SK-N-SH (cell line): Measurements from ENCODE around the gene PRKCQ. TPM values are rescaled to one million over a fixed set of nuclear protein-coding genes. Genes with fewer than 3 reads are reported as not detected.

ENCODE experiments used
- CTCF ChIA-PET: fragments of 300-600, 350-600 bp; formaldehyde crosslinking; extraction: SDS; loops from one replicate; lab custom pipeline; 2021; lab: Yijun Ruan, JAX
- POLR2A ChIA-PET: fragments of 350-600 bp; sonication (Branson Sonifier 250); formaldehyde crosslinking; extraction: SDS; loops from one replicate; lab custom pipeline; 2020; ENCODE audit warnings: antibody characterized with exemption, inconsistent platforms; lab: Yijun Ruan, JAX
- DNase-seq: peaks from one replicate; pipeline ENCODE4 v3.0.0; 2012
- H2AFZ ChIP-seq: fragments of 200-600 bp; sonication (generic); 2 replicates; pipeline ENCODE4 v1.8.1; 2016; ENCODE audit warnings: antibody characterized with exemption, mild to moderate bottlenecking, low read depth
- H3F3A ChIP-seq: fragments of 200-600 bp; sonication (generic); replicated peaks from 2 replicates; pipeline ENCODE3; 2016; ENCODE audit warnings: antibody characterized with exemption, mild to moderate bottlenecking; ENCODE audit not compliant: insufficient read depth
- H3K27ac ChIP-seq, 2 experiments: fragments of 200-500 bp in 1 of 2; fragments of 200-600 bp in 1 of 2; sonication (Bioruptor generic) in 1 of 2; sonication (generic), shearing (Covaris generic) in 1 of 2; 2 replicates each; pipeline versions ENCODE4 v1.5.1 to v1.6.1; 2014 to 2016; ENCODE audit warnings: low read depth in 2 of 2, inconsistent platforms in 1 of 2, low read length in 1 of 2, mild to moderate bottlenecking in 1 of 2, mixed read lengths in 1 of 2
- H3K27me3 ChIP-seq: fragments of 200-600 bp; sonication (generic), shearing (Covaris generic); 2 replicates; pipeline ENCODE4 v1.6.1; 2016; ENCODE audit warnings: mixed run types; ENCODE audit not compliant: insufficient read depth
- H3K36me3 ChIP-seq, 2 experiments: fragments of 200-500 bp in 1 of 2; fragments of 200-600 bp in 1 of 2; sonication (Bioruptor generic) in 1 of 2; sonication (generic) in 1 of 2; replicated peaks in 1 of 2; 2 replicates each; pipeline versions ENCODE3 to v1.5.1; 2014 to 2016; ENCODE audit warnings: low read length in 1 of 2, mild to moderate bottlenecking in 1 of 2; ENCODE audit not compliant: insufficient read depth in 2 of 2, control insufficient read depth in 1 of 2
- H3K4me1 ChIP-seq, 2 experiments: fragments of 200-500 bp in 1 of 2; fragments of 200-600 bp in 1 of 2; sonication (Bioruptor generic) in 1 of 2; sonication (generic), shearing (Covaris generic) in 1 of 2; 2 replicates each; pipeline versions ENCODE4 v1.5.1 to v1.6.1; 2014 to 2016; ENCODE audit warnings: low read depth in 1 of 2, low read length in 1 of 2, mixed run types in 1 of 2; ENCODE audit not compliant: insufficient read depth in 2 of 2, control insufficient read depth in 1 of 2
- H3K4me2 ChIP-seq: fragments of 200-600 bp; sonication (generic), shearing (Covaris generic); 2 replicates; pipeline ENCODE4 v1.6.1; 2017; ENCODE audit warnings: mixed run types
- H3K4me3 ChIP-seq, 2 experiments: fragments of 200-500 bp in 1 of 2; fragments of 200-600 bp in 1 of 2; sonication (Bioruptor generic) in 1 of 2; sonication (generic), shearing (Covaris generic) in 1 of 2; 2 replicates each; pipeline versions ENCODE4 v1.5.1 to v1.8.1; 2014 to 2016; ENCODE audit warnings: low read depth in 2 of 2, inconsistent platforms in 1 of 2, low read length in 1 of 2, mild to moderate bottlenecking in 1 of 2, mixed read lengths in 1 of 2, moderate library complexity in 1 of 2
- H3K79me2 ChIP-seq: fragments of 200-600 bp; sonication (generic); 2 replicates; pipeline ENCODE4 v1.8.1; 2017; ENCODE audit warnings: mild to moderate bottlenecking; ENCODE audit not compliant: insufficient read depth
- H3K9ac ChIP-seq: fragments of 200-600 bp; sonication (generic); 2 replicates; pipeline ENCODE4 v1.6.1; 2017; ENCODE audit warnings: mixed run types
- H3K9me2 ChIP-seq: fragments of 200-600 bp; sonication (generic); 2 replicates; pipeline ENCODE4 v1.6.1; 2017; ENCODE audit warnings: mixed run types
- H3K9me3 ChIP-seq: fragments of 200-600 bp; sonication (generic); 2 replicates; pipeline ENCODE4 v1.6.1; 2017; ENCODE audit warnings: mixed run types, mild to moderate bottlenecking, moderate library complexity
- H4K20me1 ChIP-seq: fragments of 200-600 bp; sonication (generic); 2 replicates; pipeline ENCODE4 v1.6.1; 2017; ENCODE audit warnings: mild to moderate bottlenecking, mixed run types; ENCODE audit not compliant: insufficient read depth
- CHD2 ChIP-seq: fragments of 150-350 bp; IDR thresholded peaks from 2 replicates; pipeline ENCODE4 v1.6.1; 2018; ENCODE audit warnings: low read length; ENCODE audit not compliant: partially characterized antibody
- CTCF ChIP-seq: fragments of 200-600 bp; sonication (generic); IDR thresholded peaks from 2 replicates; pipeline ENCODE4 v1.6.1; 2017; ENCODE audit warnings: antibody characterized with exemption, mild to moderate bottlenecking, moderate library complexity
- EZH2phosphoT487 ChIP-seq: fragments of 200-600 bp; sonication (generic); IDR thresholded peaks from 2 replicates; pipeline ENCODE4 v1.6.1; 2017; ENCODE audit warnings: low read depth, mixed run types, mild to moderate bottlenecking, antibody characterized with exemption, moderate library complexity, borderline replicate concordance
- FOSL2 ChIP-seq: IDR thresholded peaks from 2 replicates; pipeline ENCODE4 v1.4.0; 2012; ENCODE audit warnings: low read depth, mild to moderate bottlenecking, moderate library complexity, borderline replicate concordance
- SMC3 ChIP-seq: IDR thresholded peaks from 2 replicates; pipeline ENCODE4 v1.6.1; 2012; ENCODE audit warnings: low read depth, low read length, improper control_type of control experiment
- TCF12 ChIP-seq: IDR thresholded peaks from 2 replicates; pipeline ENCODE4 v1.4.0; 2012
- WGBS: methylation state at CpG from one replicate; pipeline ENCODE4 v1.1.6; 2017; ENCODE audit warnings: low lambda C conversion rate; 5-methylcytosine and 5-hydroxymethylcytosine counted together
- polyA plus RNA-seq, 3 experiments: library from polyadenylated mRNA; depleted of rRNA; stranded (reverse); fragments of >200 nt; gene quantifications; 2 replicates each; pipeline ENCODE4 v1.2.3, GENCODE V29; 2012
- TF ChIP-seq, protein P1 (sequence below): IDR thresholded peaks from 2 replicates; pipeline ENCODE4 v1.6.1; 2012; ENCODE audit warnings: mild to moderate bottlenecking, low read depth, low read length, moderate library complexity

Gene PRKCQ
- polyA plus RNA-seq, 1 of the 3 experiments (the other 2 are of a cell fraction), result 0.18 TPM

- TF ChIP-seq CTCF, result no peak
Measured at GRCh38 chr10:6486309-6486708, 93.8 kb downstream of the PRKCQ start (continued).

DNA sequence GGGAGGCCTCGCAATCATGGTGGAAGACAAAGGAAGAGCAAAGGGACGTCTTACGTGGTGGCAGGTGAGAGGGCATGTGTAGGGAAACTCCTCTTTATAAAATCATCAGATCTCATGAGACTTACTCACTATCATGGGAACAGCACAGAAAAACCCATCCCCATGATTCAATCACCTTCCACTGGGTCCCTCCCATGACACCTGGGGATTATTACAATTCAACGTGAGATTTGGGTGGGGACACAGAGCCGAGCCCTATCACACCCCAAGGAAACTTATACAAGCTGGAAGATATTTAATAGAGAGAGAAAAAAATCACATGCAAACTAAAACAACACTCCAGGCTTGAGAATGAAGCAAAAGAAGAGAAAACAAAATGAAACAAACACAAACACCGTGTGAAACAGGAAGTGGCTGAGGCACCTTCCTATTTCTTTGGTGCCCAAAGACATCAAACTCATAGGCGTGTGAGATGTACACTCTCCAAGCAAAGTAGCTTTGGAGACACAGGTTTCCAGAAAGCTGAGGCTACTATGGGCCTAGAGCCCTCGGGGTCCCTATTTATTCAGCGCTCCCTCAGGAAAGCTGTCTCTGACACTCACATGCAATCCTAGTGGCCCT lies 97.2 kb downstream of the PRKCQ start:
- no peaks in the 10 kb centered on the region for H3K79me2 ChIP-seq
- H3K36me3 ChIP-seq, result no peaks in the 10 kb centered on the region
- WGBS, result 53% methylated on average over 9 of the region's 9 CpGs
- no peak overlapping the region for H2AFZ ChIP-seq
- no peak overlapping the region for H3K4me2 ChIP-seq
- H3K9me3 ChIP-seq, result no peaks in the 10 kb centered on the region
- H3K4me3 ChIP-seq, result no peak overlapping the region
- H3F3A ChIP-seq, result no peaks in the 10 kb centered on the region
- POLR2A ChIA-PET, result no interaction called here
- TF ChIP-seq, protein P1, sequence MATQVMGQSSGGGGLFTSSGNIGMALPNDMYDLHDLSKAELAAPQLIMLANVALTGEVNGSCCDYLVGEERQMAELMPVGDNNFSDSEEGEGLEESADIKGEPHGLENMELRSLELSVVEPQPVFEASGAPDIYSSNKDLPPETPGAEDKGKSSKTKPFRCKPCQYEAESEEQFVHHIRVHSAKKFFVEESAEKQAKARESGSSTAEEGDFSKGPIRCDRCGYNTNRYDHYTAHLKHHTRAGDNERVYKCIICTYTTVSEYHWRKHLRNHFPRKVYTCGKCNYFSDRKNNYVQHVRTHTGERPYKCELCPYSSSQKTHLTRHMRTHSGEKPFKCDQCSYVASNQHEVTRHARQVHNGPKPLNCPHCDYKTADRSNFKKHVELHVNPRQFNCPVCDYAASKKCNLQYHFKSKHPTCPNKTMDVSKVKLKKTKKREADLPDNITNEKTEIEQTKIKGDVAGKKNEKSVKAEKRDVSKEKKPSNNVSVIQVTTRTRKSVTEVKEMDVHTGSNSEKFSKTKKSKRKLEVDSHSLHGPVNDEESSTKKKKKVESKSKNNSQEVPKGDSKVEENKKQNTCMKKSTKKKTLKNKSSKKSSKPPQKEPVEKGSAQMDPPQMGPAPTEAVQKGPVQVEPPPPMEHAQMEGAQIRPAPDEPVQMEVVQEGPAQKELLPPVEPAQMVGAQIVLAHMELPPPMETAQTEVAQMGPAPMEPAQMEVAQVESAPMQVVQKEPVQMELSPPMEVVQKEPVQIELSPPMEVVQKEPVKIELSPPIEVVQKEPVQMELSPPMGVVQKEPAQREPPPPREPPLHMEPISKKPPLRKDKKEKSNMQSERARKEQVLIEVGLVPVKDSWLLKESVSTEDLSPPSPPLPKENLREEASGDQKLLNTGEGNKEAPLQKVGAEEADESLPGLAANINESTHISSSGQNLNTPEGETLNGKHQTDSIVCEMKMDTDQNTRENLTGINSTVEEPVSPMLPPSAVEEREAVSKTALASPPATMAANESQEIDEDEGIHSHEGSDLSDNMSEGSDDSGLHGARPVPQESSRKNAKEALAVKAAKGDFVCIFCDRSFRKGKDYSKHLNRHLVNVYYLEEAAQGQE, result no peak
- TF ChIP-seq FOSL2, result no peak
- peaks cover 6% of the 10 kb centered on the region; the same call in 1 of the 2 replicates for H3K27me3 ChIP-seq
- no peak overlapping the region for H3K27ac ChIP-seq
- no peaks in the 10 kb centered on the region for H3K9me2 ChIP-seq
- no peaks in the 10 kb centered on the region for H3K4me1 ChIP-seq
- CTCF ChIA-PET, result no interaction called here
- H4K20me1 ChIP-seq, result no peaks in the 10 kb centered on the region
- no peak for DNase-seq
- H3K9ac ChIP-seq, result no peak overlapping the region

GRCh38 chr10:6478722-6479121 lies 101.4 kb downstream of the PRKCQ start:
- Histone ChIP-seq H3K9ac (no peak overlapping the region), H4K20me1 (no peaks in the 10 kb centered on the region), H3K4me1 (no peaks in the 10 kb centered on the region), H2AFZ (no peak overlapping the region), H3K4me3 (no peak overlapping the region), H3K36me3 (no peaks in the 10 kb centered on the region), H3K79me2 (no peaks in the 10 kb centered on the region), H3K4me2 (no peak overlapping the region), H3K9me3 (no peaks in the 10 kb centered on the region), H3K27me3 (0 out of 2 replicates have a peak, but pooled peaks cover 3% of the 10 kb centered on the region), H3F3A (no peaks in the 10 kb centered on the region), H3K27ac (no peak overlapping the region), H3K9me2 (no peaks in the 10 kb centered on the region)
- POLR2A ChIA-PET, result no interaction called here
- CTCF ChIA-PET, result no interaction called here
- TF ChIP-seq CHD2, result no peak
- TF ChIP-seq EZH2phosphoT487, result no peak
- TF ChIP-seq TCF12, result no peak
- TF ChIP-seq SMC3, result no peak
- no peak for DNase-seq
- WGBS, result 58% methylated on average over 8 of the region's 8 CpGs
